Choroid plexus epithelial cell (primary cell): ENCODE results near the gene ODC1.
A peak's percentile ranks its signal among the peaks of the same experiment; 100 is the strongest.

Experiments used
- DNase-seq: peaks from one replicate; pipeline ENCODE4 v3.0.0-alpha.2; 2010; ENCODE audit warnings: low read depth
- H3K4me3 ChIP-seq: 2 replicates; pipeline ENCODE4 v1.5.1; 2011; ENCODE audit warnings: low read depth, mild to moderate bottlenecking, control low read depth, low read length, moderate library complexity
- TF ChIP-seq, protein P1 (sequence below): conservative IDR thresholded peaks from 2 replicates; pipeline ENCODE4 v1.5.1; 2011; ENCODE audit warnings: low read depth, mild to moderate bottlenecking, control low read depth, inconsistent platforms, low read length, moderate library complexity

The ODC1 gene

GRCh38 chr2:10426726-10427617, 21.2 kb downstream of the ODC1 start:
- no peak for DNase-seq
- TF ChIP-seq, protein P1, sequence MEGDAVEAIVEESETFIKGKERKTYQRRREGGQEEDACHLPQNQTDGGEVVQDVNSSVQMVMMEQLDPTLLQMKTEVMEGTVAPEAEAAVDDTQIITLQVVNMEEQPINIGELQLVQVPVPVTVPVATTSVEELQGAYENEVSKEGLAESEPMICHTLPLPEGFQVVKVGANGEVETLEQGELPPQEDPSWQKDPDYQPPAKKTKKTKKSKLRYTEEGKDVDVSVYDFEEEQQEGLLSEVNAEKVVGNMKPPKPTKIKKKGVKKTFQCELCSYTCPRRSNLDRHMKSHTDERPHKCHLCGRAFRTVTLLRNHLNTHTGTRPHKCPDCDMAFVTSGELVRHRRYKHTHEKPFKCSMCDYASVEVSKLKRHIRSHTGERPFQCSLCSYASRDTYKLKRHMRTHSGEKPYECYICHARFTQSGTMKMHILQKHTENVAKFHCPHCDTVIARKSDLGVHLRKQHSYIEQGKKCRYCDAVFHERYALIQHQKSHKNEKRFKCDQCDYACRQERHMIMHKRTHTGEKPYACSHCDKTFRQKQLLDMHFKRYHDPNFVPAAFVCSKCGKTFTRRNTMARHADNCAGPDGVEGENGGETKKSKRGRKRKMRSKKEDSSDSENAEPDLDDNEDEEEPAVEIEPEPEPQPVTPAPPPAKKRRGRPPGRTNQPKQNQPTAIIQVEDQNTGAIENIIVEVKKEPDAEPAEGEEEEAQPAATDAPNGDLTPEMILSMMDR, result no peak
- H3K4me3 ChIP-seq, result no peak overlapping the region

GRCh38 chr2:10425699-10426098, 22.4 kb downstream of the ODC1 start:
- H3K4me3 ChIP-seq, result no peak overlapping the region
- no peak for DNase-seq
- TF ChIP-seq, protein P1, result no peak

DNA sequence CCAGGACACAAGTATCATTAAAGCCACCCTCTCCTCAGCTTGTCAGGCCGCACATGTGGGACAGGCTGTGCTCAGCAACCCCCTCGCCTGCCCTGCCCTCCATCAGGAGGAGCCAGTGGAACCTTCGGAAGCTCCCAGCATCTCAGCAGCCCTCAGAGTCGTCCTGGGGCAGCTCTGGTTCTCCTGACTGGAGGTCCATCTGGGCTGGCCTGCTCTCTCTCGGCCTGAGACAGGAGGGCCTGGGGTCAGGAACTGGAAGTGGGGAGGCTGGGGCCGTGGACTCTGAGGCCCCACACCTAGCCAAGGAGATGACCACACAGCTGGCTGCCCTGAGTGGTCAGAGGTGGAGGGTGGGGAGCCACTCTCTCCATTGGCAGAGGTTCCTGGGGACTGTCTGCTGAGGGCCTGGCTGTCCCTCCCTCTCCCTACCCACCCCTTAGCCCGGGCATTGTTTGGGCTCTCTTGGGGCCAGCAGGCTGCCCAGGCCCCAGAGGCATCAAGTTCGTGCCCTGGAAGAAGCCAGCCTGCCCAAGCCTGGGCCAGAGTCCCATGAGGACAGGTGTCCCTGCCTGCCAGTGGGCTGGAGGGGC, 23.1 kb downstream of the ODC1 start:
- no peak overlapping the region for H3K4me3 ChIP-seq
- TF ChIP-seq, protein P1, result no peak
- DNase-seq, result no peak

DNA sequence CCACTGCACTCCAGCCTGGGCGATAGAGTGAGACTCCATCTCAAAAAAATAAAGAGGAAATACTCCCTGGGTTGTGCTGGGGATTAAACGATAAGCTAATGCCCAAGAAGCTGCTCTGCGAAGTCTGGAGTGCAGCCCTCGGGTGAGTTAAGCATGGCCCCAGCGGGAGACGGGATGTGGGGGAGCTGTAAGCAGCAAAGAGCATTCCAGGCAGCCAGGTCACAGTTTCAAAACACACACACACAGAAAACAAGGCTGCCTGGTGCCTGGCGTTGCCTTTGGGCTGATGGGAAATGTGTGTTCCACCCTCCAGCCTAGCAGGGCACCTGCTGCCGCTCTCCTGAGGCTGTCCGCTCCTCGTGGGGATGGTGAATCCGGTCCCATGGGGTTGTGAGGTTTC, 24.1 kb downstream of the ODC1 start:
- TF ChIP-seq, protein P1, result no peak

GRCh38 chr2:10423400-10423774, 24.7 kb downstream of the ODC1 start:
- TF ChIP-seq, protein P1, result no peak
- H3K4me3 ChIP-seq, result no peak overlapping the region
- DNase-seq, result no peak

More for the DNA sequence above, 24.1 kb downstream of the ODC1 start:
- no peak overlapping the region for H3K4me3 ChIP-seq
- peak; percentile 99 for DNase-seq

DNA sequence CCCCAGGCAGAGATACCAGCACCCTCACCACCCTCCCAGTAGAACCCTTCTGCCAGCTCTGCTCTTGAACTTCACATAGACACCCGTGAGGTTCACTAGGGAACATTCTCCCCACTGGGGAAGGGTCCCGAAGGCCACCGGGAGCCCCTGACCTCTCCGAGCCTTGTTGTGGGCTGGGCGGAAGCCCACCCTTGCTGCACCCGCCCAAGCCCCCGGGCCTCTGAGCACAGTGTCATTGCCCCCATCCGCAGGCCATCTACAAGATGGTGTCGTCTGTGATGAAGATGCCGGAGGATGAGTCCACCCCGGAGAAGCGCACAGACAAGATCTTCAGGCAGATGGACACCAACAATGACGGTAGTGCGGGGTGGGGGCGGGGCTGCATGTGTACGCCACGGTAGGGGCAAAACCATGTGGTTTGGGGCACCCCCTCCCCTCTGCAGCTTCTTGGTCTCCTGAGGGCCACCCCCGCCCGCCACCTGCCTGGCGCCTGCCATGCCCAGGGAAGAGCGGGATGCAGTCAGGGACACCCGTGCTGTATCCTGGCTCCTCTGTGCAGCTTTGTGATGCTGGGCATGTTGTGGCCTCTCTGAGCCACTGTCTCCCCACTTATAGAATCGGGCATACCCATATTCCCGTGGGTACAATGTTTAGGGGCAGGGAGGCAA, 25.3 kb downstream of the ODC1 start:
- no peak for DNase-seq
- TF ChIP-seq, protein P1, result no peak
- H3K4me3 ChIP-seq, result no peak overlapping the region
